ENCODE data around the gene PWP1.

PWP1 gene

DNA sequence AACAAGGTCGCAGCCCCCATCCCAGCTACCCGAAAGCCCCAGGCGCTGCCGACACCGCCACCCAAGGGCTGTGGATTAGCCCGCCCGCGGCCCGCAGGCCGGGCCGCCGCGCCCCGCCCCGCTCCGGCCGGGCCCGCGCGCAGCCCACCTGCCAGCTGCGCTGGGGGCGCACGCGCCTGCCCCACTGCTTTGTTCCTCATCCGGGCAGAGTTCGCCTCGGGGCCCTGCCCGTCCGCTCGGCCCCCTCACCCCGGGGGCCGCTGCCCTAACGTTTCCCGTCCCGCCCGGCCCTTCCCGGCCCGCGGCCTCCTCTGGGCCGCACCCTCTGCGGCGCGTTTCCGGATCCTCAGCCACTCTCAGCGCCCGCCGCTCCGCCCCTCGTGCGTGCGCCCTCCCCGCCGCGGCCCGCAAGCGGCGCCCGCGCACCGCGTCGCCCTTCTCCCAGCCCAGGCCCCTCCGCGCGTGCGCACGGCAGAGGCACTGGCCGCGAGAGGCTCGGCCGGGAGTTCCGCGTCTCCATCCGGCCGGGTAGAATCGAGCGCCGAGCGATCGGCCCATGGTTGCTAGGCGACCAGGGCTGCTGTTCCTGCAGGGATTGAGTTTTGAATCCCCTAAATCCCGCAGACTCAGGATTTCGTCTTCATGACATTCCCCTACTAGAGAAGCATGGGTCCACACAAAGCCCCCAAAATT, 75.4 kb downstream of the PWP1 start, which contains the start of gene PRDM4:
TSS of gene PRDM4 (minus strand) at position 329 of the 693 bp plus-strand sequence. CDS start 622 bp downstream, outside the sequence.
- peak within 1 kb of the TSS; percentile 86 for H3K4me3 ChIP-seq (ENCODE audit: low read depth, low read length)
- POLR2A ChIA-PET: no interaction called here
- DNase-seq (ENCODE audit: low read depth, low spot score): peak; percentile 46
- TF ChIP-seq, protein P1, sequence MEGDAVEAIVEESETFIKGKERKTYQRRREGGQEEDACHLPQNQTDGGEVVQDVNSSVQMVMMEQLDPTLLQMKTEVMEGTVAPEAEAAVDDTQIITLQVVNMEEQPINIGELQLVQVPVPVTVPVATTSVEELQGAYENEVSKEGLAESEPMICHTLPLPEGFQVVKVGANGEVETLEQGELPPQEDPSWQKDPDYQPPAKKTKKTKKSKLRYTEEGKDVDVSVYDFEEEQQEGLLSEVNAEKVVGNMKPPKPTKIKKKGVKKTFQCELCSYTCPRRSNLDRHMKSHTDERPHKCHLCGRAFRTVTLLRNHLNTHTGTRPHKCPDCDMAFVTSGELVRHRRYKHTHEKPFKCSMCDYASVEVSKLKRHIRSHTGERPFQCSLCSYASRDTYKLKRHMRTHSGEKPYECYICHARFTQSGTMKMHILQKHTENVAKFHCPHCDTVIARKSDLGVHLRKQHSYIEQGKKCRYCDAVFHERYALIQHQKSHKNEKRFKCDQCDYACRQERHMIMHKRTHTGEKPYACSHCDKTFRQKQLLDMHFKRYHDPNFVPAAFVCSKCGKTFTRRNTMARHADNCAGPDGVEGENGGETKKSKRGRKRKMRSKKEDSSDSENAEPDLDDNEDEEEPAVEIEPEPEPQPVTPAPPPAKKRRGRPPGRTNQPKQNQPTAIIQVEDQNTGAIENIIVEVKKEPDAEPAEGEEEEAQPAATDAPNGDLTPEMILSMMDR (IDR thresholded peaks at IDR 0.05; ENCODE audit: insufficient read depth, low read length, missing control alignments): no peak
- CTCF ChIA-PET: no interaction called here

DNA sequence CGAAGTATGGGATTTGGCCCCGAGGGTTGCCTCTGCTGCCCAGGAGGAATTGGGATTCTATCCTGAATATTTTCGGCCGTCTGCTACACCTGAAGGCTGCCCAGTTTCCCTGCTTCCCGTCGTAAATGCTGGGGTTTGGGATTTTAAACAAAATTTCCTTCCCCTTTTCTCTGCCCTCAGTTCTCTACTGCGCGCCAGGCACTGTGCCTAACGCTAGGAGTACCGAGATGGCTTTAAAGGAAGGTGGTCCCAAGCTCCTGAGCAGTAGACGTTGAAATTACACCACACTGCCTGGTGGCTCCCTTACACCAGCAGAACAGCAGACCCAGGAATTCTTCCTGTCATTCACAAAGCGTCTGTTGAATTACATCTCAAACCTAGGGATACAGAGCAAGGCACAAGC, 75.9 kb downstream of the PWP1 start:
- TF ChIP-seq, protein P1 (IDR thresholded peaks at IDR 0.05; ENCODE audit: insufficient read depth, low read length, missing control alignments): no peak
- no peak for DNase-seq (ENCODE audit: low read depth, low spot score)
- H3K4me3 ChIP-seq (ENCODE audit: low read depth, low read length): peak overlapping the region; percentile 71
- ChIA-PET CTCF (no interaction called here), POLR2A (interaction anchor here (1.1 kb wide), 1 partner anchor 81 kb away, joined by 4 read pairs; no protein-coding TSS in a partner anchor)

All from AG04449 (cell line).